T-helper 1 cell (primary cell): Measurements from ENCODE around the gene HTR3A.

Experiments used
- DNase-seq, 5 donors: peaks; one replicate each; pipeline ENCODE4 v3.0.0-alpha.2; 2012 to 2020

The HTR3A gene

GRCh38 chr11:113980785-113981184, 5.9 kb downstream of the HTR3A start:
- no peak for DNase-seq

- DNase-seq = no peak
These were observed 7.4 kb downstream of the HTR3A start for GRCh38 chr11:113982306-113982705.

GRCh38 chr11:113984781-113985180, 9.9 kb downstream of the HTR3A start:
- no peak for DNase-seq

- no peak for DNase-seq
These were observed 11.0 kb downstream of the HTR3A start for GRCh38 chr11:113985906-113986305.

GRCh38 chr11:113986351-113987140, 11.6 kb downstream of the HTR3A start:
- no peak for DNase-seq

- DNase-seq = no peak
These were observed 14.5 kb downstream of the HTR3A start for GRCh38 chr11:113989381-113989780.

- no peak for DNase-seq
These were observed 15.0 kb downstream of the HTR3A start for GRCh38 chr11:113989916-113990315.

- no peak for DNase-seq
These were observed 16.3 kb downstream of the HTR3A start for GRCh38 chr11:113991170-113991569.

GRCh38 chr11:113991718-113992458, 17.0 kb downstream of the HTR3A start:
- no peak for DNase-seq

GRCh38 chr11:113992459-113993110, 17.7 kb downstream of the HTR3A start:
- DNase-seq = no peak

- DNase-seq = peak in 1 of 5 donors; percentile 34
These were observed 19.4 kb downstream of the HTR3A start for GRCh38 chr11:113994077-113994954.

- DNase-seq = no peak
These were observed 22.6 kb downstream of the HTR3A start for GRCh38 chr11:113997473-113997872.

- DNase-seq = no peak
These were observed 23.7 kb downstream of the HTR3A start for GRCh38 chr11:113998574-113998973.

- no peak for DNase-seq
These were observed 25.6 kb downstream of the HTR3A start for GRCh38 chr11:114000526-114000925.

GRCh38 chr11:114001416-114001815, 26.5 kb downstream of the HTR3A start:
- DNase-seq = no peak

GRCh38 chr11:114008331-114008730, 33.4 kb downstream of the HTR3A start:
- DNase-seq = no peak

GRCh38 chr11:114010931-114011330, 36.0 kb downstream of the HTR3A start:
- no peak for DNase-seq

GRCh38 chr11:114011443-114011842, 36.5 kb downstream of the HTR3A start:
- DNase-seq = no peak

GRCh38 chr11:114015117-114015516, 40.2 kb downstream of the HTR3A start:
- DNase-seq = no peak

GRCh38 chr11:114016986-114017385, 42.1 kb downstream of the HTR3A start:
- no peak for DNase-seq

- no peak for DNase-seq
These were observed 42.8 kb downstream of the HTR3A start for GRCh38 chr11:114017723-114018122.

- DNase-seq = no peak
These were observed 44.1 kb downstream of the HTR3A start for GRCh38 chr11:114019046-114019445.

GRCh38 chr11:114019574-114019973, 44.7 kb downstream of the HTR3A start:
- DNase-seq = no peak
